GM12873 (cell line): Measurements from ENCODE around the gene NCKAP5.

Experiments
- TF ChIP-seq, protein P1 (sequence below): IDR thresholded peaks from 2 replicates; pipeline ENCODE4 v1.5.1; 2012; ENCODE audit warnings: low read depth, mild to moderate bottlenecking, moderate library complexity, low read length, control low read depth; ENCODE audit not compliant: insufficient read depth; ENCODE audit errors: missing control alignments

NCKAP5 gene

DNA sequence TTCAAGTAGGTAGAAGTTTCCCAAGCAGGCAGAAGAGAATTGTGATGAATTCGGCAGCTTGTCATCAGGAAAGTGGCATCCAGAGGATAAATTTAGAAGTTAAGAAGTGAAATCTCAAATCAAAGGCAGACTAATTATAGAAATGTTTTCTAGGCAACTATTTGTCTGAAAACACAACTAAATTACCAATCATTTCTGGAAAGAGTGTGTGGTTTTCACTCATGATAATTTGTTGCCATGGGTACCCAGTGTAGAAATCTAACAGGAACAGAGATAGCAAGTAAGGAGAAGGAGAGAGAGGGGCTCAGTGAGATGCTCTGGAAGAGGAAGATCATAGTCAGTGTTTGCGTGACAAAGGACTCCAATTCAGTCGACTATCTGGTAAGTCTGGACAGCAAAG lies 208.1 kb downstream of the NCKAP5 start:
- TF ChIP-seq, protein P1, sequence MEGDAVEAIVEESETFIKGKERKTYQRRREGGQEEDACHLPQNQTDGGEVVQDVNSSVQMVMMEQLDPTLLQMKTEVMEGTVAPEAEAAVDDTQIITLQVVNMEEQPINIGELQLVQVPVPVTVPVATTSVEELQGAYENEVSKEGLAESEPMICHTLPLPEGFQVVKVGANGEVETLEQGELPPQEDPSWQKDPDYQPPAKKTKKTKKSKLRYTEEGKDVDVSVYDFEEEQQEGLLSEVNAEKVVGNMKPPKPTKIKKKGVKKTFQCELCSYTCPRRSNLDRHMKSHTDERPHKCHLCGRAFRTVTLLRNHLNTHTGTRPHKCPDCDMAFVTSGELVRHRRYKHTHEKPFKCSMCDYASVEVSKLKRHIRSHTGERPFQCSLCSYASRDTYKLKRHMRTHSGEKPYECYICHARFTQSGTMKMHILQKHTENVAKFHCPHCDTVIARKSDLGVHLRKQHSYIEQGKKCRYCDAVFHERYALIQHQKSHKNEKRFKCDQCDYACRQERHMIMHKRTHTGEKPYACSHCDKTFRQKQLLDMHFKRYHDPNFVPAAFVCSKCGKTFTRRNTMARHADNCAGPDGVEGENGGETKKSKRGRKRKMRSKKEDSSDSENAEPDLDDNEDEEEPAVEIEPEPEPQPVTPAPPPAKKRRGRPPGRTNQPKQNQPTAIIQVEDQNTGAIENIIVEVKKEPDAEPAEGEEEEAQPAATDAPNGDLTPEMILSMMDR: no peak

DNA sequence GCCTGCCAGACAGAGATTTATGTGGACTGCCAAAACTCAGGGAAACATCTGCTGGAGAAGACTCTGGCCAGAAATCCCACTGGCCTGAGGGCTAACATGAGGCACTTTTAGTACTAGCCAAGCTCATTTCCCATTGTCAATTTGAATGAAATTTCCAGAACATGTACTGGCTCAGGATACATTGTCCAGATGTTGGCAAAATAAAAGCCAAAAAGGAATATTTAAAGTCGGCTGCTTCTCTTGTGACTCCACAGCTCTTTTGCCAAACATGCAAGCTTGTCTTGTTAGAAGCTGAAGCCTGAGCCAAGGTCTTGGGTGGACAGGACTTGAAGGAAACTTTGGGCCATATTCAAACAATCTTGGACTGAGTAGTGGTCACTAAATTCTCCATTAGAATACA lies 215.5 kb downstream of the NCKAP5 start:
- TF ChIP-seq, protein P1: no peak

DNA sequence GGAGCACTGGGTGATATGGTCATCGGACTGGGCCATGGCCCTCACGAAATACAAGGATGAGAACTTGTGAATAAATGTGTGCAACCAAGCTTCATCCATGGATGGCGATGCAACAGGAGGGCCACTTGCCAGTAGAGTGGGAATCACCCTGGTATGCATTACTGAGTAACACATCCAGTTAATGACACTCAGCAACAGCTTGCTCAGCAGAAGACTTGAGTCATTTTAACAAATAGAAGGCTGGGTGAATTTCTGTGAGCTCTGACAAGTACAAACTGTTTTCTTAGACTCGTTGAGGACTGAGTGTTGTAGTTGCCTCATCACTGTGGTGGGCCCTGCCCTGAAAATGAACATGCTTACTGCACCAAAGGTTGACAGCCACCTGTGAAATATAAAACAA lies 221.6 kb downstream of the NCKAP5 start:
- TF ChIP-seq, protein P1: no peak

DNA sequence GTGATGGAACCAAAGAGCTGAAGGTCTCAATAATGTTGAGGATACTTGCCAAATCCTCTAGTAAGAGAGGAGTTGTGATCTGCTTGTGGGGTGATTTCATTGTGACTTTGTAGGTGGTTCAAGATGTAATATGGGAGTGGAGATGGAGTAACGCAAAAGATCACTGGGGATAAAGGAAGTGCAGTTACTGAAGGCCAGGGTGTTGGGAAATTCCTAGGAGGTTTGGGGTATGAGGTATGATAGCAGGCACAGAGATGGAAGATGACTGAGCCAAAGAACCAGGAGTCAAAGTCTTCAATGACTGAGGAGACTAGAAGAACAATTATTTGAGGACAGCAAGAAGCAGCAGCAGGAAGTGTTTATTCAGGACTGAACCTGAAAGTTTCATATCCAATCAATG lies 222.6 kb downstream of the NCKAP5 start:
- TF ChIP-seq, protein P1: no peak

DNA sequence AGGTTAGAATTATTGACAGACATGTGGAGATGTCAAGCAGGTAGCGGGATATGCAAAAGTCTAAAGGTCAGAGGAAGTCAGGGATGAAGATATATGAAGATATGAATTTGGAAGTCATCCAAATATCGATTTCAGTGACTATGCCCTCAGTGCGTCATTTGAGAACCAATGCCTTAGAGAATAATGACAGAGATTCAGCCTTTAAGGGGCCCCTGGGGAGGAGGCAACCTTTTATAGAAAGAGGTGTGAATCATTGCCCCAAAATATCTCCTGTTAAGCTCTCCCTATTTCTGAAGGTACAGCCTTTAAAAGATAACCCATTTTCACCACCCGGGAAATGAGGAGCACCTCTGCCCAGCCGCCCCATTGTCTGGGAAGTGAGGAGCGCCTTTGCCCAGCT lies 223.4 kb downstream of the NCKAP5 start:
- TF ChIP-seq, protein P1: no peak

DNA sequence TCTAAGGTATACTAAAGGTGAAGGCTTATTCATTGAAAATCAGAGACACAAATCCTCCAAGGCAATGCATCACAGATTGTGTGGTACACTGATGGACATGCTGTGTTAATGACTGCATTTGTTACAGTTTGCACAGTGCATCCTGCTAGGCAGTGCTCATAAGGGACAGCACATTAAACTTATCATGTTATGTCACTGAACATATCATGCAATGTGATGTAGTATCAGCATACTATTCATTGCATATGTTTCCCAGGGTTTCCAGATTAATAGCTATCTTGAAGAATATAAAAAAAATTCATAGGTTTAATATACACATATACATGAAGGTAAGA lies 225.3 kb downstream of the NCKAP5 start:
- TF ChIP-seq, protein P1: no peak

DNA sequence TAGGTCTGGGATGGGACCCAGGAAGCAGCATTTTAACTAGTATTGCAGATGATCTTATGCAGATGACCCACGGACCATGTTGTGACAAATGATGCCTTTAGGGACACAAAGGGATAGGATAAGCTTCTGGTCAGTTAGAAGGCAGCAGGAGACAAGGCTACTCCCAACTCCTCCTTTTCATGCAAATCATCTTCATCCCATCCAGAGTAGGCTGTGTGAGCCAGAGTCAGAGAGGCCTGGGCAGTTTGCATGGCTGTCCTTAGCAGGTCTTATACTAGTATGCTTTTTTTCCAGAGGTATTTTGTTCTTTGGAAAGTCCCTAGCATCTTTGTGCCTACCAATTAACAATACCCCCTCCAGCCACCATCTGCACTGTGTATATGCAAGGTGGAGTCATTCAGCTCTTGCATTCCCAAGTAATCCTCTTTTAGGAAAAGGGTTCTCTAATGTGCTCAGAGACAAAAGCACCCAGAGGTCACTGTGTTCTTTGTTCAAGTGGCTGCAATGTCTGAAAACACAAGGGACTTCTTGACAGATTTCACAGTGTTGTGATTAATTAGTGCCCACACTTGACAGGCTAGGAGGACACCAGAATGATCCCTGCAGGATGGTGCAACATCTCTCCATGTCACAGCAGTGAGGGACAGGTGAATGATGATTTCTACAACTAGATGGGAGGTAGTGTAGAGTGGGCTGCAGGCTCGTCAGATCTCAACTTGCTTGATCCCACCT lies 225.8 kb downstream of the NCKAP5 start:
- TF ChIP-seq, protein P1: no peak
